ENCODE data around the gene ZNF594.

ZNF594 gene

DNA sequence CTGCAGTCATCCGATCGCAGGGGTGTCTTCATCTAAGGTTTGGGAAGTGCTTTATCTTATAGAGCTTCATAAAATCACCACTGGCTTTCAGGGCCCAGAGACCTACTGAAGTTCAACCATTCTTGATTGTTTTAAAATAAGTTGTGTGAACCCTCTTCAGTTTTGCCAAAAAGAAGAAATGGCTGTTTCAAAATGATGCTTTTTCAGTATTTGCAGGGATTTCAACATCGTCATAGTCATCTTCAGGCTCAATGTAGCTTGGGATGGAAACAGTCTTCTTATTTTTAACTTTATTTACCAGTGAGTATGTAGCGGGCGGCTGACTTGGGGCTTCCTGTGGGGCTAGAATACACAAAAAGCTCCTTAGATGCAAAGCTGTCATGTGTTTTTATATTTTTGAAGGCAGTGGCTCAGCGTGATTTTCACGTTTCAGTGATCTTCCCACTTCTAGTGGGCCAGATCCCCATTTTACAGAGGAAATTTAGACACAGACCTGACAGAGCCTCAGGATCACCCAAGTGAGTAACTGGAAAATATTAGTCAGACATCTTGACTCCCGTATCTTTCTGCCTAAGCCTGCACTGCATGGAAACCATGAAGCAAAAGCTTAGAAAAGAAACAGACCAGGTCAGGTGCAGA, 19.1 kb upstream of the ZNF594 start:
- no peak for DNase-seq (ENCODE audit: low read depth)
- H3K4me3 ChIP-seq (ENCODE audit: low read length) = no peak overlapping the region
- TF ChIP-seq, protein P1, sequence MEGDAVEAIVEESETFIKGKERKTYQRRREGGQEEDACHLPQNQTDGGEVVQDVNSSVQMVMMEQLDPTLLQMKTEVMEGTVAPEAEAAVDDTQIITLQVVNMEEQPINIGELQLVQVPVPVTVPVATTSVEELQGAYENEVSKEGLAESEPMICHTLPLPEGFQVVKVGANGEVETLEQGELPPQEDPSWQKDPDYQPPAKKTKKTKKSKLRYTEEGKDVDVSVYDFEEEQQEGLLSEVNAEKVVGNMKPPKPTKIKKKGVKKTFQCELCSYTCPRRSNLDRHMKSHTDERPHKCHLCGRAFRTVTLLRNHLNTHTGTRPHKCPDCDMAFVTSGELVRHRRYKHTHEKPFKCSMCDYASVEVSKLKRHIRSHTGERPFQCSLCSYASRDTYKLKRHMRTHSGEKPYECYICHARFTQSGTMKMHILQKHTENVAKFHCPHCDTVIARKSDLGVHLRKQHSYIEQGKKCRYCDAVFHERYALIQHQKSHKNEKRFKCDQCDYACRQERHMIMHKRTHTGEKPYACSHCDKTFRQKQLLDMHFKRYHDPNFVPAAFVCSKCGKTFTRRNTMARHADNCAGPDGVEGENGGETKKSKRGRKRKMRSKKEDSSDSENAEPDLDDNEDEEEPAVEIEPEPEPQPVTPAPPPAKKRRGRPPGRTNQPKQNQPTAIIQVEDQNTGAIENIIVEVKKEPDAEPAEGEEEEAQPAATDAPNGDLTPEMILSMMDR (conservative IDR thresholded peaks at IDR 0.05; ENCODE audit: low read length) = no peak

DNA sequence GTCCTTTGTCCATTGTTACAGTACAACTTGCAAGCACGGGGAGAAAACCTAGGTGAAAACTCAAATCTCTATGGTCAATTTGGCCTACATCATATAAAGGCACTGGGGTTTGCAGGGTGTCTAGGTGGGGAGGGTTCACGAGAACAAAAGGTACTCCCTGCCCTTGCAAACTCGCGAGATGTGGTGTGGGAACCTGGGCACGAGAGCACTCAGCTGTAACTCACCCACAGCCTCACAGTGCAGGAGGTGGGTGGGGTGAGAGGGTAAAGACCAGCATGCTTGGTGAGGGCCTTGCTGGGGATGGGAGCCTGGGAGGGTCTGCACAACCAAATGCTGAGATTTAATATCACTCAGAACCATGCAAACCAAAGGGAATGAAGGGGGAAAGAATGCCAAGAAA, 18.4 kb upstream of the ZNF594 start:
- no peak overlapping the region for H3K4me3 ChIP-seq (ENCODE audit: low read length)
- DNase-seq (ENCODE audit: low read depth) = no peak
- TF ChIP-seq, protein P1 (conservative IDR thresholded peaks at IDR 0.05; ENCODE audit: low read length) = no peak

GRCh38 chr17:5209396-5209795, 17.7 kb upstream of the ZNF594 start:
- peak; percentile 22 for DNase-seq (ENCODE audit: low read depth)
- TF ChIP-seq, protein P1 (conservative IDR thresholded peaks at IDR 0.05; ENCODE audit: low read length) = no peak

DNA sequence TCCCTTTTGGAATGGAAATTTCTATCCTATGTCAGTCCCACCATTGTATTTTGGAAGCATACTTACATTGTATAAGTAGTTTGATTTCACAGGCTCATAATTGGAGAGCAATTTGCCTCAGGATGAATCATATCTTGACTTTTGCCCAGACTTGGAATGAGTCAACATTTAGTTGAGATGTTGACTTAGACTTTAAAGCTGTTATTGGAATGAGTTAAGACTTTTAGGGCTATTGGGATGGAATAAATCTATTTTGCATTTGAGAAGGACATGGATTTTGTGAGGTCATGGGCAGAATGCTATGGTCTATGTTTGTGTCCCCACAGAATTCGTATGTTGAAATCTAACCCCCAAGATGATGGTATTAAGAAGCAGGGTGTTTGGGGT, 12.2 kb upstream of the ZNF594 start:
- DNase-seq (ENCODE audit: low read depth) = peak; percentile 68

More at GRCh38 chr17:5209396-5209795, 17.7 kb upstream of the ZNF594 start:
- H3K4me3 ChIP-seq (ENCODE audit: low read length) = no peak overlapping the region

DNA sequence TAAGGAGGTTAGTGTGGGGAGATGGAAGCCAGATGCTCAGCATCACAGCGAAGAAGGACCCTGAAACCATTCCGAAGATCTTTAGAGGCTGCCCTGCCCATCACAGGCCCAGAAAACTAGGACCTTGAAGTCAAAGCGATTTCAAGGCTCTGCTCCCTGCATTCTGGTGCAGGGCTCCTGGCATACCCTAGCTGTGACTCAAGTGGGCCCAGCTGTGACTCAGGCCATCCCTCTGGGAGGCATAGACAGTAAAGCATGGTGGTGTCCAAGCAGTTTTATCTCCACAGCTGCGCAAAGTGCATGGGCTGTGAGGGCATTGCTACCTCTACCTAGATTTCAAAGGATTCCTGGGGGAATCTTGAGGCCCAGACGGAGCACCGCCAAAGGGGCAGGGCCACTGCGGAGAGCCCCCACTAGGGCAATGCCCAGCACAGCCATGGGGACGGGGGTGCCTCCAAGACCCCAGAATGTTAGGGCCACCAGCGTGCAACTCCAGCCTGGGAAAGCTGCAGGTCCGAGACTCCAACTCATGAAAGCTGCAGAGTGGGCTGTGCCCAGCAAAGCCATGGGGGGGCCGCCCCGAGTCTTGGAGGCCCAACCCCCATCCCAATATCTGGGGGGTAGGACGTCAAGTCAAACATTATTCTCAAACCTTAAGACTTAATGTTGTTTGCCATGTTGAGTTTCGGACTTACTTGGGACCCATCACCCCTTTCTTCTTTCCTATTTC, 11.7 kb upstream of the ZNF594 start:
- peak; percentile 43 for DNase-seq (ENCODE audit: low read depth)
- H3K4me3 ChIP-seq (ENCODE audit: low read length) = no peak overlapping the region
- TF ChIP-seq, protein P1 (conservative IDR thresholded peaks at IDR 0.05; ENCODE audit: low read length) = no peak

More for the DNA sequence above, 12.2 kb upstream of the ZNF594 start:
- TF ChIP-seq, protein P1 (conservative IDR thresholded peaks at IDR 0.05; ENCODE audit: low read length) = no peak
- no peak overlapping the region for H3K4me3 ChIP-seq (ENCODE audit: low read length)

- TF ChIP-seq, protein P1 (conservative IDR thresholded peaks at IDR 0.05; ENCODE audit: low read length) = no peak
- no peak for DNase-seq (ENCODE audit: low read depth)
- H3K4me3 ChIP-seq (ENCODE audit: low read length) = no peak overlapping the region
Measured at GRCh38 chr17:5201011-5201410, 9.3 kb upstream of the ZNF594 start.

DNA sequence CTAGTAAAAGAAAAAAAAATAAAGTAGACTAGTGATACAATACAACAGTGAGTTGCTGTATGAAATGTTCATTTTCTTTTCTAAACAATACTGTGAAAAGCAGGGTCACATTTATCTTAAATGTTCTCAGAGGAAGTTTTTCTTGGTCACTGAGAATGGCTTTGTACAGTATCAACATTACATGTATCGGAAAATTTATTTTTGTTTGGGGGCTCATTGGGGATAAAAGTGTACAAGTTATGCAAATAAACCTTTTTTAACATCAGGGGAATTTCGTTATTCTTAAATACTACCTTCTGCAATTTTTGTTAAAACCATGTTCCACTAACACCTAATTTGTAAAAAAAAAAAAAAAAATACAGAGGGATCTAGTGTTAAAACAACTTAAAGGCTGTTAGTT, 8.7 kb upstream of the ZNF594 start:
- DNase-seq (ENCODE audit: low read depth) = no peak
- no peak overlapping the region for H3K4me3 ChIP-seq (ENCODE audit: low read length)
- TF ChIP-seq, protein P1 (conservative IDR thresholded peaks at IDR 0.05; ENCODE audit: low read length) = no peak
